GM12875 (cell line): Measurements from ENCODE around the gene TMPRSS13.

Experiments used
- H3K4me3 ChIP-seq: one replicate; pipeline ENCODE4 v1.5.1; 2011; ENCODE audit warnings: low read depth, low read length, control low read depth
- TF ChIP-seq, protein P1 (sequence below): IDR thresholded peaks from 2 replicates; pipeline ENCODE4 v1.5.1; 2011; ENCODE audit warnings: low read depth, mild to moderate bottlenecking, control low read depth, inconsistent platforms, low read length, moderate library complexity, borderline replicate concordance; ENCODE audit not compliant: insufficient read depth

Gene TMPRSS13

DNA sequence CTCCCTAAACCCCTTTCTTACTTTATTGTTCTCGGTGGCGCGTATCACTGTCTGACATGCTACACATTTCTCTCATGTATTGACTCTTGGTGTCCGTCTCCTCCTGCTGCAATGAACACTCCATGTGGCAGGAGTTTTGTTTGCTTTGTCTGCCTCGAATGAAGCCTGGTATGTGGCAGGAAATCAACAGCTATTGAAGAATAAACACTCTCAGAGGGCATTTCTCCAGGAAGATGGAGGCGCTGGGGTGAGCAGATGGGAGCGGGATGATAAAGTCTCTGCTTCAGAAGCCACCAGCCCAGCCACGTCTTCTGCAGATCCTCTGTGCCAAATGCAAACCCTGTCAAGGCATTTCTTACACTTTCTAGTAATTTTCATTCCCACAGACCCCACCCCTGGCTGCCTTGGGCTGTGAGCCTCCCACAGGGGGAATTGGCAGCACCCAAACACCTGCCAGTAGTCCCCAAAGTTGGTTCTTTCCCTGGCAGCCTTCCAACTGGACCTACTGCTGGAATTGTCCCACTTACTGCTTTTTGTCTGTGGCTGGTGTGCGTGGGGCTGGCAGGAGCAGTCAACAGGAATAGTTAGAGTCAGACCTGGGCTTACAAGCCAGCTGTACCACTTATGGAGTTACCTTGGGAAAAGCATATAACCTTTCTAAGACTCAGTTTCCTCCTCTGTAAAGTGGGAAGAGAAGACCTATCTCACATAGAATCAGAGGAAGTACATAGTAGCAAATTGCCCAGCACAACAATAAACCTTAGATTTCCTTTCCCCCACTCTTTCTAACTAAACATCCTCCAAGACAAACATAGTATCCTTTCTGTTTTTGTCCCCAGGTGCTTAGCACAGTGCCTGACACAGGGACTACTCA is 43.7 kb upstream of the TMPRSS13 start:
- H3K4me3 ChIP-seq = no peak overlapping the region
- TF ChIP-seq, protein P1, sequence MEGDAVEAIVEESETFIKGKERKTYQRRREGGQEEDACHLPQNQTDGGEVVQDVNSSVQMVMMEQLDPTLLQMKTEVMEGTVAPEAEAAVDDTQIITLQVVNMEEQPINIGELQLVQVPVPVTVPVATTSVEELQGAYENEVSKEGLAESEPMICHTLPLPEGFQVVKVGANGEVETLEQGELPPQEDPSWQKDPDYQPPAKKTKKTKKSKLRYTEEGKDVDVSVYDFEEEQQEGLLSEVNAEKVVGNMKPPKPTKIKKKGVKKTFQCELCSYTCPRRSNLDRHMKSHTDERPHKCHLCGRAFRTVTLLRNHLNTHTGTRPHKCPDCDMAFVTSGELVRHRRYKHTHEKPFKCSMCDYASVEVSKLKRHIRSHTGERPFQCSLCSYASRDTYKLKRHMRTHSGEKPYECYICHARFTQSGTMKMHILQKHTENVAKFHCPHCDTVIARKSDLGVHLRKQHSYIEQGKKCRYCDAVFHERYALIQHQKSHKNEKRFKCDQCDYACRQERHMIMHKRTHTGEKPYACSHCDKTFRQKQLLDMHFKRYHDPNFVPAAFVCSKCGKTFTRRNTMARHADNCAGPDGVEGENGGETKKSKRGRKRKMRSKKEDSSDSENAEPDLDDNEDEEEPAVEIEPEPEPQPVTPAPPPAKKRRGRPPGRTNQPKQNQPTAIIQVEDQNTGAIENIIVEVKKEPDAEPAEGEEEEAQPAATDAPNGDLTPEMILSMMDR = no peak

- H3K4me3 ChIP-seq = no peak overlapping the region
- TF ChIP-seq, protein P1 = no peak
These were observed 42.8 kb upstream of the TMPRSS13 start for GRCh38 chr11:117972044-117972443.

GRCh38 chr11:117970400-117971024 is 41.3 kb upstream of the TMPRSS13 start:
- H3K4me3 ChIP-seq = no peak overlapping the region

DNA sequence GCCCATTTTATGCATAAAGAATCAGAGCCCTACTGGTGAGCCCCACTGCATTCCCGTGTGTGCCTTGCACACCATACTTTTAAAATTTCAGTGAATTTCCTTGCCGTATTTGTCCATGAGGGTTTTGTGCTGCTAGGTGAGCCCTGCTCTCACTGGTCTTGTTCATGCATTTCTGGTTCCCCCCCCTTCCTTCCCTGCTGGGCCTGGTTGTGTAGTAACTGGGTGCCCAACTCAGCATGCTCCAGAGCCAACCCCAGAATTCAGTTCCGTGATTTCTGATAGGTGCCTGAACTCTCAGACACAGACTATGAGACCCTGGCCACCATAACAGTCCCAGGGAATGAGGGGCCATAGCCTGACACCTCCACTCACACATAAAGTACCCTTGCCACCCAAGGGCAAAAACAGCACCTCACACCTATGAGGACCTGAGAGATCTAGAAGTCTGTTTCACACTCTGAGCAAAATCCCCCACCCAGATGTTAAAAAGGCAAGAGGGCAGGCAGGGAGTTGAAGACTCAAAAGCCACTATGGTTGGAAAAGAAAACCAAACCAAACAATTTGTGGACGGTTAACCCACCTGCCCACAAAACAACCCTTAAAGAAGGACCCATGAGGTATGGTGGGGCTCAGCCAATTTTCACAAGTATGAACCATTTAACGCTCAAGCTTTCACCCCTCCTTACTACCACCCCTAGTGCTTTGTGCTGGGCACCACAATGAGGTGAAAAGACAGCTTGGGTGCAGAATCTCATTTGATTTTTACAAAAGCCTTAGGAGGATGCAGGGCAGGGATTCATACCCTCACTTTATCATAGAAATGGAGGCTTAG is 40.2 kb upstream of the TMPRSS13 start:
- TF ChIP-seq, protein P1 = no peak
- no peak overlapping the region for H3K4me3 ChIP-seq

More at GRCh38 chr11:117970400-117971024, 41.3 kb upstream of the TMPRSS13 start:
- TF ChIP-seq, protein P1 = no peak

GRCh38 chr11:117966908-117967307 is 37.7 kb upstream of the TMPRSS13 start:
- TF ChIP-seq, protein P1 = no peak
- H3K4me3 ChIP-seq = no peak overlapping the region

DNA sequence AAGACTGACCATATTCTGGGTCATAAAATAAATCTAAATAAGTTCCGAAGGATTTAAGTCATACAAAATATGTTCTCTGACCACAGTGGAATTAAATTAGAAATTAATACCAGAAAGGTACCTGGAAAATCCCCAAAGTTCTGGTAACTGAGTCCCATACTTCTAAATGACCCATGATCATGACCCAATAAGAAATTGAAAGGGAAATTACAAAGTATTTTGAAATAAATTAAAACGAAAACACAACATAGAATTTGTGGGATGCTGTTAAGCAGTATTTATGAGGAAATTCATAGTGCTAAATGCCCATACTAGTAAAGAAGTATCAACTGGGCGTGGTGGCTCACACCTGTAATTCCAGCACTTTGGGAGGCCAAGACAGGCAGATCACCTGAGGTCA is 33.6 kb upstream of the TMPRSS13 start:
- H3K4me3 ChIP-seq = no peak overlapping the region
- TF ChIP-seq, protein P1 = no peak
